ENCODE measurements around the gene TTLL9.

The TTLL9 gene

DNA sequence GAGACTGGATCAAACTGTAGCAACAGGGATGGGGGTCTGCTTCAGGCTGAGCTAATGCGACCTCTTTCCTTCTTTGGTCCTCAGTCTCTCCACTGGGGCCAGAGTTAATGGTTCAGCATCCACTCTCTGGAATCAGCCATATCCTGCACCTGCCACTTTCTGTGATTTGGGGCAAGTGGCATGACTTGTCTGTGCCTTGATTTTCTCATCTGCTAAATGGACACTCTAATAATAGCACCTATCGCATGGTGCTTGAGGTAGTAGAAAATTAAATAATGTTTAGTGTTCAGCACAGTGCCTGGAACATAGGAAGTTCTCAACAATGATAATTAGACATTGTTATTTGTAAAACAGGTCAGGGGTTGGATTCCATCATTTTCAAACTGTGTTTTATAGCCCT is 103.9 kb downstream of the TTLL9 start:
- H3K4me3 ChIP-seq (ENCODE audit: low read depth, low read length), result no peak overlapping the region
- TF ChIP-seq, protein P1, sequence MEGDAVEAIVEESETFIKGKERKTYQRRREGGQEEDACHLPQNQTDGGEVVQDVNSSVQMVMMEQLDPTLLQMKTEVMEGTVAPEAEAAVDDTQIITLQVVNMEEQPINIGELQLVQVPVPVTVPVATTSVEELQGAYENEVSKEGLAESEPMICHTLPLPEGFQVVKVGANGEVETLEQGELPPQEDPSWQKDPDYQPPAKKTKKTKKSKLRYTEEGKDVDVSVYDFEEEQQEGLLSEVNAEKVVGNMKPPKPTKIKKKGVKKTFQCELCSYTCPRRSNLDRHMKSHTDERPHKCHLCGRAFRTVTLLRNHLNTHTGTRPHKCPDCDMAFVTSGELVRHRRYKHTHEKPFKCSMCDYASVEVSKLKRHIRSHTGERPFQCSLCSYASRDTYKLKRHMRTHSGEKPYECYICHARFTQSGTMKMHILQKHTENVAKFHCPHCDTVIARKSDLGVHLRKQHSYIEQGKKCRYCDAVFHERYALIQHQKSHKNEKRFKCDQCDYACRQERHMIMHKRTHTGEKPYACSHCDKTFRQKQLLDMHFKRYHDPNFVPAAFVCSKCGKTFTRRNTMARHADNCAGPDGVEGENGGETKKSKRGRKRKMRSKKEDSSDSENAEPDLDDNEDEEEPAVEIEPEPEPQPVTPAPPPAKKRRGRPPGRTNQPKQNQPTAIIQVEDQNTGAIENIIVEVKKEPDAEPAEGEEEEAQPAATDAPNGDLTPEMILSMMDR (IDR thresholded peaks at IDR 0.05; ENCODE audit: low read depth, low read length), result no peak
- DNase-seq (ENCODE audit: low read depth, low spot score), result no peak
- in situ Hi-C loops (cut with HindIII; ENCODE audit: low sequenced_read_pairs), result no loop called here

DNA sequence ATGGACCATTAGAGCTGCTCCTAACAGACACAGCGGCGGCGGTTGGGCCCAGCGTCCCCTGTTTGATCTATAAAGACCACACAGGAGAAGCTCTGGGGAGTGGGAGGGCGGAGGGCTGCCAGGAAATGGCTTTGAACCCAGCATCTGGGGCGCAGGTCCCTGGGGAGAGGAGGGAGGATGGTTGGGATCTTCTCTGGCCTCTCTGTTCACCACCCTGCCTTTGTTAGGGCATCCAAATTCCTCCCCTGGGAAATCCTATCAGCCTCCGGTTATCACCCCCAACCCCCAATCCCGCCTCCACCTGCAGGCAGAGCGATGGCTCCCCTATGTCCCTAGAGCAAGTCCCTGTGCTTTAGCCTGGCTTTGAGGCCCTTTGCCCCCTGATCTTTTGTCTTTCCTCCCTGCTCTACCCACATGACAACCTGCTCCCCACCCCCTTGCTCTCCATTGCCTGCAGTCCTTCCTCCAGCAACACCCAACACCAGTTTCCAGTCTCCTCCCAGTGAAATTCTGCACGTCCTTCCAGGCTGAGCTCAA is 104.6 kb downstream of the TTLL9 start:
- H3K4me3 ChIP-seq (ENCODE audit: low read depth, low read length), result no peak overlapping the region
- in situ Hi-C loops (cut with HindIII; ENCODE audit: low sequenced_read_pairs), result no loop called here
- no peak for DNase-seq (ENCODE audit: low read depth, low spot score)
- TF ChIP-seq, protein P1 (IDR thresholded peaks at IDR 0.05; ENCODE audit: low read depth, low read length), result no peak

DNA sequence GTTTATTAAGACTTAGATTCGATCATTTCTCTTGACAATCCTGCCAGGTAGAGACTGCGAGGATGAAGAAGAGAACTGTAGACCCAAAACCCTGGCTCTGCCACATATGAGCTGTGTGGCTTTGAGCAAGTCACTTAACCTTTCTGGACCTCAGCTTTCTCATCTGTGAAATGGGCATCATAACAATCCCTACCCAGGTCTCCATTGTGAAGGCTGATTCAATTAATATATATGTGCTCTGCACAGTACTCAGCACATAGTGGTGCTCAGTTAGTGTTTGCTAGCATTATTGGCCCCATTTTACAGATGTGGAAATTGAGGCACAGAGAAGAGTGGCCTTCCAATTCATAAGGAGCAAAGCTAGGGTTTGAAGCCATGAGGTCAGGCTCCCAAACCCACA is 105.4 kb downstream of the TTLL9 start:
- DNase-seq (ENCODE audit: low read depth, low spot score), result no peak
- in situ Hi-C loops (cut with HindIII; ENCODE audit: low sequenced_read_pairs), result no loop called here
- TF ChIP-seq, protein P1 (IDR thresholded peaks at IDR 0.05; ENCODE audit: low read depth, low read length), result no peak
- H3K4me3 ChIP-seq (ENCODE audit: low read depth, low read length), result no peak overlapping the region

DNA sequence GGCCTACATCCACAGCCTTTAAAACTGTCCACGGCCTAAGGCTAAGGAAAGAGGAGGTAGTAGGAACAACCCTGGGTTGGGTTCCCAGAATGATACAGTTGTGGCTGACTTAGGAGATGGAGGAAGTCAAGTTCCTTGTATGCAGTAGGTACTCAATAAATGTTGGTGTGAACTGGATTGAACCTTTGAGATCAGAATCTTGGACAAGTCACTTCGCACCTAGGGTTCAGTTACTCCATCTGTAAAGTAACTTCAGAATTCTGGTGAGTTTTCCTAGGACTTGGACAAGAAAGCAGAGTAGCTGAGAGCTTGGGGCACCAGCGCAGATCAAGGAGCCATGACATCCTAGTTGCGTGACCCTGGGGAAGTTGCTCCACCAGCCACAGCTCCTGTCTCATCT is 106.6 kb downstream of the TTLL9 start:
- no peak overlapping the region for H3K4me3 ChIP-seq (ENCODE audit: low read depth, low read length)
- in situ Hi-C loops (cut with HindIII; ENCODE audit: low sequenced_read_pairs), result no loop called here
- TF ChIP-seq, protein P1 (IDR thresholded peaks at IDR 0.05; ENCODE audit: low read depth, low read length), result no peak
- DNase-seq (ENCODE audit: low read depth, low spot score), result no peak

DNA sequence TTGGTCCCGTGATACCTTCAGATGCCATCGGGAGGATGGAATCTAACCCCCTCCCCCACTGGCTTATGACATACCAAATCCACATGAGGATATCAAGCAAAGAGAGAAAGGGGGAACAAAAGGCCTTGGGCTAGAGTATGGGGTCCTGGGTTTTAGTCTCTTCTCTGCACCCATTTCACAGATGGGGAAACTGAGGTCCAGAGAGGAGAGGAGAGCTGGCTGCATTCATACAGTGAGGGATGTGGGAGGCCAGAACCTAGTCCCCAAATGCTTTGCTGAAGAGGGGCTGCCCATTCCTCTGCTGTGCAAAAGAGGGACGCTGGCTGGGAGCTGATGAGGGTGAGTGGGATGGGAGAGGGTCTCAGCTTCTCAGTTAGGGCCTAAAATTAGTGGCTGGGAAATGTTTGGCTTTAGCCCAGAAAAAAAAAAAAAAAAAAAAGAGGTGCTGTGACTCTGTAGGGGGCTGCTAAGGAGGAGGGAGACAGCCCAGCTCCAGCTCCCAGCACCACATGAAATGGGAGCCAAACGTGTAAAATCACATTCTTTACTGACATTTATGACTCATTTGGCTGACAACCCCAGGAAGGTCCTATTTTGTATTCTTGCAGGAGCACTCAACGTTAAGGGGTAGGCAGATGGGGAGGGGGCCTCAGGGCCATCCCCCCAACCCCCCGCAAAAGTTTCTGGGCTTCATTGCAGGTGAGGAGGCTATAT is 109.4 kb downstream of the TTLL9 start:
- TF ChIP-seq, protein P1 (IDR thresholded peaks at IDR 0.05; ENCODE audit: low read depth, low read length), result no peak
- H3K4me3 ChIP-seq (ENCODE audit: low read depth, low read length), result no peak overlapping the region
- in situ Hi-C loops (cut with HindIII; ENCODE audit: low sequenced_read_pairs), result no loop called here
- DNase-seq (ENCODE audit: low read depth, low spot score), result no peak

DNA sequence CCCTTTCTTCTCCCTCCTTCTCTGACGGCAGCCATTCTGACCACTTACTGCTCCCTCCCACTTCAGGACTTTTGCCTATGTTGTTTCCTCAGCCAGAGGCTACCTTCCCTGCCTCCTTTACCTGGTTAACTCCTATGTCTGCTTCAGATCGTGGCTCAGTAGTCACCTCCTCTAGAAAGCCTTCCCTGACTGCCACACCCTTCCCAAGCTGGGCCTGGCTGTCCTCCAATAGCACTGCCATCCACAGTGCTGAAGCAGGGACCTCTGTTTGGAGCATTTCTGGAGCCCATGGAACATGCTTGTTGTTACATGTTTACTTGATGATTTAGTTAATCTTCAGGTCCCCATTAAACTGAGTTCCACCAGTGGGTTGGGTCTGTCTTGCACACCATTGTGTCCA is 111.3 kb downstream of the TTLL9 start:
- no peak for DNase-seq (ENCODE audit: low read depth, low spot score)
- in situ Hi-C loops (cut with HindIII; ENCODE audit: low sequenced_read_pairs), result no loop called here
- TF ChIP-seq, protein P1 (IDR thresholded peaks at IDR 0.05; ENCODE audit: low read depth, low read length), result no peak
- H3K4me3 ChIP-seq (ENCODE audit: low read depth, low read length), result no peak overlapping the region

Data from astrocyte of the spinal cord (primary cell).